Heart left ventricle (tissue), 13 donors: ENCODE data around the gene ELOA.

Experiments
- POLR2A ChIP-seq, 2 donors: fragments of 450-650 bp; IDR thresholded peaks; one replicate each; pipeline ENCODE4 v1.6.1; 2017; ENCODE audit warnings: antibody characterized with exemption in 2 of 2, mild to moderate bottlenecking in 2 of 2, moderate library complexity in 2 of 2
- TF ChIP-seq, protein P1 (sequence below), 12 donors: fragments of 200-600 bp; sonication (generic) in 4 of 12; IDR thresholded peaks; one replicate each; pipeline versions ENCODE4 v1.5.0 to v1.8.0; 2018 to 2022; ENCODE audit warnings: antibody characterized with exemption in 12 of 12, mild to moderate bottlenecking in 5 of 12
- donor health status: ischemic (EF 13 %, LVEDD 7.1; RV severe dilation, severe dysfunction).
- donor health status: DM: no; HTN: yes; CAD: no.
- donor health status: DM: no; HTN: no; CAD: no.
- donor health status: ischemic (EF 25% LVEDD 6.9; RV normal size, moderate dysfunction).
- donor health status: ischemic (EF 25% LVEDD 5.7; RV mildly dilated, moderate dysfunction).
- donor health status: ischemic (EF 35%, LVEDD 5.7; RV mildly dilated, moderate dysfunction).
- donor health status: nonischemic (EF 11% LVEDD 7.7; RV severe dilation, severe dysfunction).
- donor health status: DM: yes; HTN: yes; CAD: no.
- donor health status: PGD.
- donor health status: ischemic (EF 29% LVEDD 5.4; RV normal size, mild dysfunction).
- donor health status: nonischemic (EF 23%, LVEDD 6.1; RV moderate dilation, normal function).

DNA sequence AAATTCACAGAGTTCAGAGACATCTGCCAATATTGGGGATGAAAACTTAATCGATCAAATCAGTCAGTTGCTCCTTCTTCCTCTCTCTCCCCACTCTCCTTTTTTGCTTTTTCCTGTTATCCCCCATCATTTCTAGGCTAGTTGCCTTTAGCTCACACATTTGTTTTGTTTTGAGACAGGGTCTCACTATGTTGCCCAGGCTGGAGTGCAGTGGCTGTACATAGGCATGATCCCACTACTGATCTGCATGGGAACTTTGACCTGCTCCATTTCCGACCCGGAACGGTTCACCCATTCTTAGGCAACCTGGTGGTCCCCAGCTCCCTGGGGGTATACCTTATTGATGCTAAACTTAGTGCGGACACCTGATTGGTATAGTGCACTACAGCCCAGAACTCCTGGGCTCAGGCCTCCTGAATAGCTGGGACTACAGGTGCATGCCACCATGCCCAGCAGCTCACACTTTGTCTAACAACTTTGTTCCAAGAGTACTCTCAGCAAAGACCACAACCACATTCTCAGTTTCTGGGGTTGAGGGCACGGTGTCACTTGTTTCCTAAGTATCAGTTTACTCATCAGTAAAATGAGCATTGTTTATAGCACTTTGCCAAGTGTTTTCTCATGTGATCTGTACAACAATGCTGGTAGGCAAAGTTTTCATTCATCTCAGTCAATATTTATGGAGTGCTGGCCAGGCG lies 6.7 kb upstream of the ELOA start:
- TF ChIP-seq, protein P1, sequence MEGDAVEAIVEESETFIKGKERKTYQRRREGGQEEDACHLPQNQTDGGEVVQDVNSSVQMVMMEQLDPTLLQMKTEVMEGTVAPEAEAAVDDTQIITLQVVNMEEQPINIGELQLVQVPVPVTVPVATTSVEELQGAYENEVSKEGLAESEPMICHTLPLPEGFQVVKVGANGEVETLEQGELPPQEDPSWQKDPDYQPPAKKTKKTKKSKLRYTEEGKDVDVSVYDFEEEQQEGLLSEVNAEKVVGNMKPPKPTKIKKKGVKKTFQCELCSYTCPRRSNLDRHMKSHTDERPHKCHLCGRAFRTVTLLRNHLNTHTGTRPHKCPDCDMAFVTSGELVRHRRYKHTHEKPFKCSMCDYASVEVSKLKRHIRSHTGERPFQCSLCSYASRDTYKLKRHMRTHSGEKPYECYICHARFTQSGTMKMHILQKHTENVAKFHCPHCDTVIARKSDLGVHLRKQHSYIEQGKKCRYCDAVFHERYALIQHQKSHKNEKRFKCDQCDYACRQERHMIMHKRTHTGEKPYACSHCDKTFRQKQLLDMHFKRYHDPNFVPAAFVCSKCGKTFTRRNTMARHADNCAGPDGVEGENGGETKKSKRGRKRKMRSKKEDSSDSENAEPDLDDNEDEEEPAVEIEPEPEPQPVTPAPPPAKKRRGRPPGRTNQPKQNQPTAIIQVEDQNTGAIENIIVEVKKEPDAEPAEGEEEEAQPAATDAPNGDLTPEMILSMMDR (IDR thresholded peaks at IDR 0.05) = no peak
- TF ChIP-seq POLR2A (IDR thresholded peaks at IDR 0.05) = no peak
